Activated gamma-delta T cell treated with anti-CD3 and anti-CD28 coated beads, Interleukin-2, amount 50 U/mL, for 16 hours (primary cell): ENCODE data around the gene TACC3.
A peak's percentile ranks its signal among the peaks of the same experiment; 100 is the strongest.

Experiments used
- DNase-seq: peaks from one replicate; pipeline ENCODE4 v3.0.0-alpha.2; 2020; ENCODE audit warnings: low read depth

Gene TACC3

DNA sequence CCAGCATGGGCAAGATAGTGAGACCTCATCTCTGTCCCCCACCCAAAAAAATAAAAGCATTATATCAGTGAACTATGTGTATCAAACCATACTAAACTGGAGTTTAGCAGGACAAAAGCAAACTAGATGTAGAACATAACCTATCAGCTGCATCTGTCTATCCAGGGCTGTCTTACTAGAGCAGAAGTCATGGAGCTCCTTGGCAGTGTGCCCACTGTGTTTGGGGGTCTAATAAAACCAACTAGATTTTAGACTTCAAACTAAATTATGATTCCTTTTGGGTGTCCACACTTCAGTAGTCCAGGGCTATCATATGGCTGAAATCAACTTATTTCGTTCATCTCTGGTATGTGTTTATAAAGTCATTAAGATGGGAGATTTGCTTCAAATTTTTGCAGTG, 17.5 kb upstream of the TACC3 start:
- DNase-seq, result no peak

GRCh38 chr4:1705732-1706131, 15.6 kb upstream of the TACC3 start:
- no peak for DNase-seq

DNA sequence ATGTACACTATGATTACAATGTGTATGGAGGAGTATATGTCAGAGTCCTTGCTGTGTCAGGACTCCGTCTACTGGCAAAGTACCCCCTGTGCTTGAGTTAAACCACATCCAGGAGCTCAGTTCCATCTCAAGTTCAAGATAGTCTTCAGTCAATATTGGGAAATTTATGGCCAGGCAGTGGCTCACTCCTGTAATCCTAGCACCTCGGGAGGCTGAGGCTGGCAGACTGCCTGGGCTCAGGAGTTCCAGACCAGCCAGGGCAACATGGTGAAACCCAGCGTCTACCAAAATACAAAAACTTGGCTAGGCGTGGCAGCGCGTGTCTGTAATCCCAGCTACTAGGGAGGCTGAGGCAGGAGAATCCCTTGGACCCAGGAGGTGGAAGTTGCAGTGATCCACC, 15.0 kb upstream of the TACC3 start:
- DNase-seq, result no peak

GRCh38 chr4:1708581-1708980, 12.7 kb upstream of the TACC3 start:
- DNase-seq, result no peak

GRCh38 chr4:1711055-1711570, 10.2 kb upstream of the TACC3 start:
- no peak for DNase-seq

DNA sequence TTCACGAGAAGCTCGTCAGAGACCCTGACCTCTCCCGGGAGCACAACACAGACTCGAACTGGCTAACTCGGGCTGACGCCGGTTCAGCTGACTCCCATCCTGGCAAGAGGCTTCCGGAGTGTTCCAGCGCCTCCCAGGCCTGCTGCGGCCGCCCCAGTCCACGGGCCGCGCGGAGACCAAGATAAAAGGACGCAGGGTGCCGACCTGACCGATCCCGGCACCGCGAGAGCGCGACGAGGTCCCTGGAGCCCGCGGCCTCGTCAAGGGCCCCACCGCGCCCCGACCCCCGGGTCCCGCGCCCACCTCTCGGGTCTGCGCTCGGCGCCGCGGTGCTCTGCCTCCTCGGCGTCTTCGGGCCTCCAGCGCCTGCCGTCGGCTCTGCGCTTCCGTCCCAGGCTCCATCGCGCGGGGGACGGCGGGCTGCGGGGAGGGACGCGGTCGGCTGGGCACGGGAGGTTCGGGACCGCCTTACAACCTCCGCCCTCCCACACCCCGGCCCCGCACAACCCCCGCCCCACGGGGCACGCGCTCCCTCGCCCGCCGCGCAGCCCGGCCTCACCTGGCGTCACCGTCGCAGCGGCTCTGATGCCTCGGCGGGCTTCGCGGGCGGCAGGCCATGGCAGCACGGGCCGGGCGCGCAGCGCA, 9.6 kb upstream of the TACC3 start:
- no peak for DNase-seq

DNA sequence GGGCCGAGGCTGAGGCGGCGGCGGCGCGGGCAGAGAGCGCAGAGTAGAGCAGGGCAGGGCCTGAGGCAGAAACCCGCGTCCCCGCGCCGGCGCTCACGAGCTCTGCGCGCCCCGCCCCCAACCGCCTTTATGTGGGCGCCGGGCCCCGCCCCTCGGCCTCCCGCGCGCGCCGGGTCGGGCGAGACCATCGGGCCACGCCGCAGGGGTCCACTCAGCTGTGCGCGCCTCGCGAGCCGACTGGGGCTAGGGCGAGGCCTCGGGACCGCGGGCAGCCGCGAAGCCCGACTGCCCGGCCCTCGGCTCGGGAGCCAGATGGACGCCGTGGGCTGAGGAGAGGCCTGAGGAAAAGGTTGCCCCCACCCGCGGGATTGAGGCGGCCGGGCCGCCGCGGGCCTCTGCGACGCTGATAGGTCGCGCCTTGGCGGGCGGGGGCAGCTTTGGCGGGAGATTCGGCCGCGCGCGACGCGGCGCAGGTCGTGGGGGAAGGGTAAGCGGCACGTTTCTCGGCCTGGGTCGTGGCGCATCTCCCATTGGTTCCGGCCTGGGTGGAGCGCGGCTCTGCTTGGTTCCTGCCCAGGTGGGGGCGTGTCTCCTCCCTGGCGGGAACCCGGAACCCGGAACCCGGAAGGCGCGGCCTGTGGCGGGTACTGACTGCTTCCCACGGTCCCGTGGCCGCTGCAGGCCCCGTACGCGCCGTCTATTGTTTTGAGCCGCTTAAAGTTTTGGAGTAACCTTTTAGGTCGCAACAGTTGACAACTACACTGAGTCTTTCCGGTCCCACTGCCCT, 8.9 kb upstream of the TACC3 start, which contains the start of gene SLBP:
TSS of gene SLBP (minus strand) at position 104 of the 787 bp plus-strand sequence. CDS start 131 bp downstream, outside the sequence.
- peak; percentile 98 for DNase-seq

DNA sequence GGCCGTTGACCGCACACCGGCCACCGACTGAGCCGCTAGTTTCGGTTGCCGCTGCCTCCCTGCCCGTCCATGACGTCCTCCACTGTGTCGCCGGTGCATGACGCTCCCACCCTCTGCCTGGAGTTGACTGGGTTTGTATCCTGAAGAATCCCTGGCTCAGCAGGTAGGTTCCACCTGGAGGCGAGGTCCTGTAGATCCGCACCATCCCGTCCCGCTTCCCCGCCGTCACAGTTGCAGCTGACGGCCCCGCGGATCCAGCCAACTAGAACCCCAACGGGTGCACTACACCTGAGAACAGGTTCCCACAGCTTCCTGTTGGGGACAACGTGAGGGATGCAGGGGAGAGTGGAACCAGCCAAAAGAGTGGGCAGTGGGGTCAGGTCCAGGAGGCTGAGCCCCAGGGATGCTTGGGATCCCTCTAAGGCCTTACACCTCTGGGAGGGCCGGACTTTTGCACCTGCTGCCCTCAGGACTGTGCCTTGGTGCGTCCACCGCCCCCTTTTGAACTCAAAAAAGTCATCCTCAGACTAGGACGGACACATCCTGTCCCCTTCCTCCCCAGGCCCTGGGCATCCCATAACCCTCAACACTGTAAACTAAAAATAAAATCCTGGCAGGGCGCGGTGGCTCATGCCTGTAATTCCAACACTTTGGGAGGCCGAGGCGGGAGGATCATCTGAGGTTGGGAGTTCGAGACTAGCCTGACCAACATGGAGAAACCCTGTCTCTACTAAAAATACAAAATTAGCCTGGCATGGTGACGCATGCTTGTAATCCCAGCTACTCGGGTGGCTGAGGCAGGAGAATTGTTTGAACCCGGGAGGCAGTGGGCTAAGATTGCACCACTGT, 8.1 kb upstream of the TACC3 start:
- DNase-seq, result no peak

GRCh38 chr4:1714303-1715001, 6.9 kb upstream of the TACC3 start:
- DNase-seq, result no peak

DNA sequence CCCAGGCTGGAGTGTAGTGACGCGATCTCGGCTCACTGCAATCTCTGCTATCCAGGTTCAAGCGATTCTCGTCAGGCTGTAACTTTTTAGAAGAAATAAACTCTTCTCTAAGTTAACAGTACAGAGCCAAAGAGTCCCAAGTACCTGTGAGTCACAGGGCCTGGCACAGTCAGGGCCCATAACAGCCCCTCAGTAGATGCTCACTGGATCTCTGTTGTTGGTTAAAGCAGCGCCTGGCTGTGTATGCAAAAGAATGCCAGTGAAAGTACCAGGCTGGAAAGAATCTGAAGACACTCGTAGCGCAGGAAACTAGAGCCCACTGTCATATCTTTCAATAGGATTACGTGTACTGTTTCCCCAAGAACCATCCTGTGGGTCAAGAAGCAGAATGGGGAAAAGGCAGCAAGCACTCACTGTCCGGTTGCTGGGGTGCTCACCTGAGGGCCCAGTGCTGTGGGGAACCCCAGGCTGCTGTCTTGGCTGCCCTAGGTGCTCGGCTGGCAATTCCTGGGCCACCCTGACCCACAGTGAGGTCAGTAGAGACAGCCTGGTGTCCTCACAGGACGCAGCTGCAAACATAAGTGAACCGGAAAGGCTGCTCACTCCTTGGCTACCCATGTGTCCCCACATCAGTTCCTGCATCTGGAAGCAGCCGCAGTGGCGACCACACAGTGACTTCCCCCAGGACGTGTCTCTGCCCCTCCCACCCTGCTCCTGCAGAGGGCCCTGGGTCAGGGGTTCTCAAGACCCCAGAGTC, 6.1 kb upstream of the TACC3 start:
- DNase-seq, result no peak

- no peak for DNase-seq
These were observed 5.0 kb upstream of the TACC3 start for GRCh38 chr4:1716065-1716945.

- no peak for DNase-seq
These were observed 3.9 kb upstream of the TACC3 start for GRCh38 chr4:1717129-1718094.

- DNase-seq, result no peak
These were observed 3.0 kb upstream of the TACC3 start for GRCh38 chr4:1718095-1718850.

DNA sequence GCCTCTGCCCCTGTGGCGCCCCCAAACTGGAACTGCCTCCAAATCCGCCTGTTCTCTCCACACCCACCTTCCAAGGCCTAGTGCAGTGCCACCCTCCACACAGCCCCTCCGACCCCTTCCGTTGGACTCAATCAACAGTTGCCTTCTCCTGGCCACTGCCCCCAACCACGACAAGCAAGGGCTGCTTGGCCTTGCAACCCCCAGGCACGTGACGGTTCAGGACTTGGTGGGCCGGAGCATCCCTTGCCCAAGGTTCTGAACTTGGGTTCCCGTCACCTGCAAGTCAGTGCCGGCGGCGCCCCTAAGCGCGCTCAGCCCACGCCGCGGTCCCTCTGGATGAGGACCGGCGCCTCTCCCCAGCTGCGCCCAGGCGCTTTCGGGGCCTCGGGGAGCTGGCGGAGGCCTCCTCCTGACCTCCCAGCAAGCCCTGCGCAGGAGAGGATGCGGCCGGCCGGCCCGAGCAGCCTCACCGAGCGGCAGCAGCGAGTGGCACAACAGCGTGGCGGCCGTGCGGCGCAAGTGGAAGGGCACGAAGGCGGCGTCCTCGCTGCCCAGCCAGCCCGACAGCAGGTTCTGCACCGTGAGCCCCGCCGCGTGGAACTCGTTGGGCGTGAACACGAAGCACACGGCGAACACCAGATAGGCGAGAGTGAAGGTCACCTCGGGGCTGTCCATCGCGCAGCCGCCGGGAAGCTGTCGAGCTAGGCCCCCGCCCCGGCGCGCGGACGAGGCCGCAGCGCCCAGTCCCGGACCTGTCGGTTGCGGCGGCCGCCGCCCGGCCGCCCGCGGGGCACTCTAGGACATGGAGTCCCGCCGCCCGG, 948 bp upstream of the TACC3 start:
- DNase-seq, result no peak

DNA sequence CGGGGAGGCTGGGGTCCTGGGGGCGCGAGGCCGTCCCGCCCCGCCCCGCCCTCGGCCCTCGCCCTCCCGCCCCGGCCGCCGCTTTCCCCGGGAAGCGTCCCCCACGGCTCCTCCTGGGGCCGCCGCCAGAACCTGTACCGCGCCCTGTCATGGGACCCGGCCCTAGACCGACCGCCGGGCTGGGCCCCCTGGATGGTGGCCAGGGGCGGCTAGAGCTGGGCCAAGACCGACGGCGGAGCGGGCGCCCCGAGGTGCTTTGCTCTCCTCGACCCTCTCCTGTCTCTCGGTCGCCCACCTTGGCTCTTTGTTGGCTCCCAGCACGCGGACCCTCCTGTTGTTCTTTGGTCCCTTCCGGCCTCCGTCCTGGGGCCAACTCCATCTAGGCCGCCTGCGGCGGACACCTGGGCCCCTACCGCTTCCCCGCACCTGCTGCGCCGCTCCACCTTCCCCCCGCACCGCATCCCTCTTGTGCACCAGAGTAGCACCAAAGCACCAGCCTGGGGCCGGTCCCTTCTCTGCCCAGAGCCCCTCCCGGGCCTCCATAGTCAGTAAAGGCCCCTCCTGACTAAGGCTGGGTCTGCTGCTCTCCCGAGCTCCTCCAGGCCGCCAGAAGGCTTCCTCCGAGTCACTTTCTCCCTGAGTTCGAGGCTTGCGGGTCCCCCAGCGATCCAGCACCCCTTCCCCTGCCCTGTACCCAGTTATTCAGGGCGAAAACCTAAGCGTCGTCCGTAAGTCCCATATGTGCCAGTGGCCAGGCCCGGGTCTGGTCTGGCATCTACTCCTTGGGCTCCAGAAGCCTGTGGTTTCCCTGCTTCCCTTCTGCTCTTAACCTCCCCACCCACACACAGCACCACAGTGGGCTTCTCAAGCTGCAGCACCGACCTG, 587 bp downstream of the TACC3 start:
- DNase-seq, result no peak

DNA sequence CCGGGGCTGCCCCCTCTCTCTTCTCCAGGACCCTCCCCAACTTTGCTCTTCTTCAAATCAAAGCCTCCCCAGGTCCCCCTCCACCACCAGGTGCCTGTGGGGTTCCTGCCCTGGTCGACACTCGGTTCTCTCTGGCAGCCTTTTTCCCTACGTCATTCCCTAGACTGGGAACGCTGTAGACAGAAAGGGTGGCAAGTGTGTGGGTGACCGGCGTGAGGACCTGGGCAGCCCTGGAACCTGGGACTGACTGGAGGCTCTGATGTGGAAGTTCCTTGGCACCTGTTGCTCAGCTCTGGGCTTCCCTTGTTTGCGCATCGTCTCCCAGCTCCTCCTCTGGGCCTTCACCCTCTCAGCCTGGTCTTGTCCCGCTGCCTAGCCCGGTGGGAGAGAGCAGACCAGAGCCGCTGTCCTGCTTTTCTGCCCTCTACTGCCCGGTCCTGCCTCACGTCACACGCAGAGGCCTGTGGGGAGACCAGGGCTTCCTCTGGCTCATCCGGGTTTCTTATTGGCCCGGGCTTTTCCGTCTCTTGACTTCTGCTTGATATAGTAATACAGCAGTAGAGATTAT, 1.3 kb downstream of the TACC3 start:
- DNase-seq, result no peak
